Panc1 (cell line): ENCODE data around the gene ELMO1. TPM values are rescaled to one million over a fixed set of nuclear protein-coding genes. Genes with fewer than 3 reads are reported as not detected.

ENCODE experiments used
- ATAC-seq: fragments of 200-7000 bp; cut with Tn5 transposase; 2 replicates; pipeline ENCODE4 v1.9.1; 2020; ENCODE audit warnings: mild to moderate bottlenecking, moderate library complexity
- BruUV-seq: library from RNA; stranded (reverse); fragments of 400-500 nt; replicated peaks from 2 replicates; lab custom pipeline; 2021; lab: Mats Ljungman, UMichigan
- CTCF ChIA-PET: fragments of 300-600 bp; sonication (Branson Sonifier 250); formaldehyde crosslinking; loops from one replicate; lab custom pipeline; 2022; ENCODE audit warnings: antibody characterized with exemption; lab: Charles Lee
- POLR2A ChIA-PET: fragments of 300-600 bp; sonication (Branson Sonifier 250); formaldehyde crosslinking; loops from one replicate; lab custom pipeline; 2022; ENCODE audit warnings: antibody characterized with exemption; lab: Charles Lee
- DNase-seq: peaks from one replicate; pipeline ENCODE4 v3.0.0-alpha.2; 2010; ENCODE audit warnings: low read depth, low spot score
- H3K27ac ChIP-seq: 2 replicates; pipeline ENCODE4 v1.5.1; 2011; ENCODE audit warnings: mild to moderate bottlenecking, low read length, inconsistent platforms
- H3K27me3 ChIP-seq: fragments of 200-500 bp; sonication (Bioruptor generic); 2 replicates; pipeline ENCODE4 v1.6.0; 2014; ENCODE audit warnings: low read length, inconsistent platforms; ENCODE audit not compliant: control insufficient read depth, insufficient read depth
- H3K36me3 ChIP-seq: fragments of 200-500 bp; sonication (Bioruptor generic); 2 replicates; pipeline ENCODE4 v1.5.1; 2014; ENCODE audit warnings: inconsistent platforms, mild to moderate bottlenecking, low read length, moderate library complexity; ENCODE audit not compliant: control insufficient read depth, insufficient read depth
- H3K4me1 ChIP-seq: 2 replicates; pipeline ENCODE4 v1.5.1; 2011; ENCODE audit warnings: inconsistent platforms, mild to moderate bottlenecking, low read length, moderate library complexity; ENCODE audit not compliant: control insufficient read depth, insufficient read depth
- H3K4me3 ChIP-seq, 2 experiments: 2 replicates each; pipeline ENCODE4 v1.5.1; 2011 to 2012; ENCODE audit warnings: low read depth in 2 of 2, low read length in 2 of 2, mild to moderate bottlenecking in 2 of 2, inconsistent platforms in 1 of 2, moderate library complexity in 1 of 2
- H3K9me3 ChIP-seq: fragments of 200-500 bp; sonication (Bioruptor generic); 2 replicates; pipeline ENCODE4 v1.5.1; 2014; ENCODE audit warnings: low read depth, mild to moderate bottlenecking, inconsistent platforms, low read length, moderate library complexity; ENCODE audit not compliant: control insufficient read depth, insufficient read depth
- CTCF ChIP-seq: fragments of 450-650 bp; IDR thresholded peaks from 2 replicates; pipeline ENCODE4 v1.5.1; 2017; ENCODE audit warnings: mild to moderate bottlenecking
- POLR2AphosphoS5 ChIP-seq: IDR thresholded peaks from 2 replicates; pipeline ENCODE4 v1.6.1; 2012; ENCODE audit warnings: mild to moderate bottlenecking, low read depth, low read length, moderate library complexity
- SIN3A ChIP-seq: IDR thresholded peaks from 2 replicates; pipeline ENCODE4 v1.6.1; 2012; ENCODE audit warnings: low read depth, mild to moderate bottlenecking, low read length, moderate library complexity, borderline replicate concordance; ENCODE audit not compliant: insufficient read depth
- TCF7L2 ChIP-seq: IDR thresholded peaks from 2 replicates; pipeline ENCODE4 v1.6.1; 2011; ENCODE audit warnings: mild to moderate bottlenecking, low read depth, low read length, inconsistent platforms
- in situ Hi-C: cut with HindIII; loops from 2 replicates; pipeline ENCODE4 v1.10.0; 2016; ENCODE audit warnings: low sequenced_read_pairs, low pct_unique_long_range_greater_than_20kb
- intact Hi-C: fragments of 100-400 bp; cut with micrococcal nuclease; formaldehyde crosslinking; loops from one replicate; pipeline ENCODE4 v1.10.0; 2022; ENCODE audit not compliant: unreplicated experiment
- total RNA-seq: library from RNA; stranded (reverse); gene quantifications from one replicate; pipeline ENCODE4 v1.2.1, GENCODE V29; 2021; ENCODE audit not compliant: unreplicated experiment
- TF ChIP-seq, protein P1 (sequence below), 2 experiments: IDR thresholded peaks; 2 replicates each; pipeline ENCODE4 v1.6.1; 2011 to 2012; ENCODE audit warnings: low read depth in 2 of 2, control low read depth in 1 of 2, low read length in 1 of 2, mild to moderate bottlenecking in 1 of 2, moderate library complexity in 1 of 2; ENCODE audit not compliant: insufficient read depth in 1 of 2

The ELMO1 gene
- total RNA-seq, 1 experiment from 2014 or later = 0.80 TPM

DNA sequence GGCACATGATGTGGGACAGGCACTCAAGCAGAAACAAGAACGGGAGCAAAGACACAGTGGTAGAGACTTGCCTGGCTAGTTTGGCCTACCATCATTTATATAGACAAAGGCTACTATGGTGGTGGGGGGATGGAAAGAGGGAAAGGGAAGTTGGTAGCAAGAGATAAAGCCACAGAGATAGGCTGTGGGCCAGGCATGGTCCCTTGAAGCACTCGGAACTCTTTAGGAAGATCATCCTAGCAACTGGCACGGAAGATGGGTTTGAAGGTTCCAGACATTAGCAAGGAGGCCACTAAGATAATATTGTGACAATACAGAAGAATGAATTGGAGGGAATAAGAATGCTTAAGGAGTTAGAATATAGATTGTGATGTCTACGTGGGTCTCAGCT lies 319.6 kb downstream of the ELMO1 start:
- ChIA-PET POLR2A (no interaction called here), CTCF (no interaction called here)
- Histone ChIP-seq H3K27ac (no peak overlapping the region), H3K36me3 (no peaks in the 10 kb centered on the region), H3K4me3 (no peak overlapping the region), H3K4me1 (no peaks in the 10 kb centered on the region), H3K9me3 (no peaks in the 10 kb centered on the region), H3K27me3 (no peaks in the 10 kb centered on the region)
- DNase-seq (no peak), ATAC-seq (no peak)
- BruUV-seq = no TSS peak
- TF ChIP-seq TCF7L2 (no peak), POLR2AphosphoS5 (no peak), SIN3A (no peak), CTCF (no peak)
- TF ChIP-seq, protein P1, sequence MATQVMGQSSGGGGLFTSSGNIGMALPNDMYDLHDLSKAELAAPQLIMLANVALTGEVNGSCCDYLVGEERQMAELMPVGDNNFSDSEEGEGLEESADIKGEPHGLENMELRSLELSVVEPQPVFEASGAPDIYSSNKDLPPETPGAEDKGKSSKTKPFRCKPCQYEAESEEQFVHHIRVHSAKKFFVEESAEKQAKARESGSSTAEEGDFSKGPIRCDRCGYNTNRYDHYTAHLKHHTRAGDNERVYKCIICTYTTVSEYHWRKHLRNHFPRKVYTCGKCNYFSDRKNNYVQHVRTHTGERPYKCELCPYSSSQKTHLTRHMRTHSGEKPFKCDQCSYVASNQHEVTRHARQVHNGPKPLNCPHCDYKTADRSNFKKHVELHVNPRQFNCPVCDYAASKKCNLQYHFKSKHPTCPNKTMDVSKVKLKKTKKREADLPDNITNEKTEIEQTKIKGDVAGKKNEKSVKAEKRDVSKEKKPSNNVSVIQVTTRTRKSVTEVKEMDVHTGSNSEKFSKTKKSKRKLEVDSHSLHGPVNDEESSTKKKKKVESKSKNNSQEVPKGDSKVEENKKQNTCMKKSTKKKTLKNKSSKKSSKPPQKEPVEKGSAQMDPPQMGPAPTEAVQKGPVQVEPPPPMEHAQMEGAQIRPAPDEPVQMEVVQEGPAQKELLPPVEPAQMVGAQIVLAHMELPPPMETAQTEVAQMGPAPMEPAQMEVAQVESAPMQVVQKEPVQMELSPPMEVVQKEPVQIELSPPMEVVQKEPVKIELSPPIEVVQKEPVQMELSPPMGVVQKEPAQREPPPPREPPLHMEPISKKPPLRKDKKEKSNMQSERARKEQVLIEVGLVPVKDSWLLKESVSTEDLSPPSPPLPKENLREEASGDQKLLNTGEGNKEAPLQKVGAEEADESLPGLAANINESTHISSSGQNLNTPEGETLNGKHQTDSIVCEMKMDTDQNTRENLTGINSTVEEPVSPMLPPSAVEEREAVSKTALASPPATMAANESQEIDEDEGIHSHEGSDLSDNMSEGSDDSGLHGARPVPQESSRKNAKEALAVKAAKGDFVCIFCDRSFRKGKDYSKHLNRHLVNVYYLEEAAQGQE (IDR thresholded peaks at IDR 0.05; ENCODE audit: insufficient read depth in 1 of 2, low read depth in 2 of 2, low read length in 1 of 2) = no peak
- in situ Hi-C loops (no loop called here), intact Hi-C loops (no loop called here)

DNA sequence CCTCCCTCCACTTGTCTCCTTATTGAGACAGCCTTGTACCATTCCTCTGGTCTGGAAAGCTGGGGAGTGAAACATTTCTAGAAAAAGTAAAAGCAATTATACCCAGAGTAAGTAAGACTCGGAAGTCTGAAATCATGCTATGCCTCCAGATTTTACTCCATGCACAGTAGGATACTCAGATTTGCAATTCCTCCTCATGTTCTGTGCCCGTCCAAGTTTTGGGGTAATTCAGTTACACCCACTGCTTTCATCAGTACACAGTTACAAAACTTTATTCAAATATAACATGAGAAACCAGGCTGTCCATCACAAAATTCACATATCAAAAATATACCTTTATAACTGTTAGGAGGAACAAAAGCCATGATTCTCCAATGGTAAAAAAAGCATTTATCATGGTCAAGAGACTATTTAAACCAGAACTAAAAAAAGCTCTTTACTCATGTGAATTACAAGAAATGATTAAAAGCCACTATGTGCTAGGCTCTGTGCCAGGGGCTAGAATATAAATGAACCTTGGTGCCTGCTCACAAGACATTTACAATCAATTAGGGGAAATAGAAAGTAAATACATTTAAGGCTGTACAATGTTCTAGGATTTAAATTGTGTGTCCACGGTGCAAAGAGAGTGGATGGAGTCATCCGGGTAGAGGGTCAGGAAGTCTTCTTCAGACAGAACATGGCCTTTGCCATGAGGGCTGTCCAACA lies 320.2 kb downstream of the ELMO1 start:
- no peak overlapping the region for H3K4me3 ChIP-seq
- BruUV-seq = no TSS peak
- H3K36me3 ChIP-seq = no peaks in the 10 kb centered on the region
- intact Hi-C loops = no loop called here
- TF ChIP-seq CTCF = no peak
- no peak for TF ChIP-seq TCF7L2
- TF ChIP-seq, protein P1 (IDR thresholded peaks at IDR 0.05; ENCODE audit: insufficient read depth in 1 of 2, low read depth in 2 of 2, low read length in 1 of 2) = no peak
- no peak for TF ChIP-seq SIN3A
- TF ChIP-seq POLR2AphosphoS5 = no peak
- DNase-seq = no peak
- H3K27ac ChIP-seq = no peak overlapping the region
- H3K27me3 ChIP-seq = no peaks in the 10 kb centered on the region
- H3K4me1 ChIP-seq = no peaks in the 10 kb centered on the region
- no peak for ATAC-seq
- in situ Hi-C loops = no loop called here
- ChIA-PET POLR2A (no interaction called here), CTCF (no interaction called here)
- no peaks in the 10 kb centered on the region for H3K9me3 ChIP-seq
